GM18499 (cell line): ENCODE measurements around the gene NUP42.
"Not testable (repeated sequence)": the region's sequence is repeated elsewhere in the genome, so short reads cannot be mapped to it uniquely, and the experiment has no call there.

ENCODE experiments used
- ATAC-seq: cut with Tn5 transposase; IDR thresholded peaks from one replicate; pipeline ENCODE4 v1.9.1; 2021; ENCODE audit warnings: moderate number of reproducible peaks; ENCODE audit not compliant: insufficient read depth, unreplicated experiment

The NUP42 gene, protein sequence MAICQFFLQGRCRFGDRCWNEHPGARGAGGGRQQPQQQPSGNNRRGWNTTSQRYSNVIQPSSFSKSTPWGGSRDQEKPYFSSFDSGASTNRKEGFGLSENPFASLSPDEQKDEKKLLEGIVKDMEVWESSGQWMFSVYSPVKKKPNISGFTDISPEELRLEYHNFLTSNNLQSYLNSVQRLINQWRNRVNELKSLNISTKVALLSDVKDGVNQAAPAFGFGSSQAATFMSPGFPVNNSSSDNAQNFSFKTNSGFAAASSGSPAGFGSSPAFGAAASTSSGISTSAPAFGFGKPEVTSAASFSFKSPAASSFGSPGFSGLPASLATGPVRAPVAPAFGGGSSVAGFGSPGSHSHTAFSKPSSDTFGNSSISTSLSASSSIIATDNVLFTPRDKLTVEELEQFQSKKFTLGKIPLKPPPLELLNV

DNA sequence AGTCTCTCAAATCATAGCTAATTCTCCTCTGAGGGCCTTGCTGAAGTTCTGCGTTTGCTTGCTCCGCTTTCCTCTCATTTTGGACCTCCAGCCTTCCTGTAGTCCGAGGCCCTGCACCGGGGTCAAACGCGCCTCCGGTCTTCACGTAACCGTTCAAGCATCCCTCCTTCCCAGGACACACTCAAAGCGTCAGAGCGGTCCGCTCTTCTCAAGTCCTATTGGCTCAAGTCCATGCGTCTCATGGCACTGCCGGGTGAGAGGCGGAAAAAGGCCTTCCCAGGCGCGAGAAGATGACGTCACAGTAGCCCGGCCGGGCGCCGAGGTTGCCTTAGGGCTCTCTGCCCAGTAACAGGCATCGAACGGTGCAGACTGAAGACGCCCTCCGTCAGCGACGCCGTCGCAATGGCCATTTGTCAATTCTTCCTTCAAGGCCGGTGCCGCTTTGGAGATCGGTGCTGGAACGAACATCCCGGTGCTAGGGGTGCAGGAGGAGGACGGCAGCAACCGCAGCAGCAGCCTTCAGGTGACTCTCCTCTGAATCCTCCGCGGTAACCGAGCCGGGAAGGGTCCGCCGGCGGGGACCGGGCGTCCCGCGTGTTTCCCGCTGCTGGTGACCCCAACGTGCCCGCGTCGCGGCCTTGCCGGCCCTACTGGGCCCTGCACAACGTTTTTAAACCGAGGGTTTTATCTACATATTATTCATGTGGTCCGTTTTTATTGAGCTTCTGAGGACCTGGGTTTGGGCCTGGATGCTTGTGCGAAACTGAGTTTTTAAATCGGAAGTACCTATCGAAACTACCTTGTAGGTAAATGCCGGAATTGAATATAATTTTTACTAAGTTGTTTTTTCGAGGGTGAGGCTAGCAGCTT is at the start of gene NUP42:
TSS of gene NUP42 (plus strand) at position 365 of the 870 bp plus-strand sequence. CDS start at position 403, 38 bp downstream.
- ATAC-seq = peak; percentile 86

DNA sequence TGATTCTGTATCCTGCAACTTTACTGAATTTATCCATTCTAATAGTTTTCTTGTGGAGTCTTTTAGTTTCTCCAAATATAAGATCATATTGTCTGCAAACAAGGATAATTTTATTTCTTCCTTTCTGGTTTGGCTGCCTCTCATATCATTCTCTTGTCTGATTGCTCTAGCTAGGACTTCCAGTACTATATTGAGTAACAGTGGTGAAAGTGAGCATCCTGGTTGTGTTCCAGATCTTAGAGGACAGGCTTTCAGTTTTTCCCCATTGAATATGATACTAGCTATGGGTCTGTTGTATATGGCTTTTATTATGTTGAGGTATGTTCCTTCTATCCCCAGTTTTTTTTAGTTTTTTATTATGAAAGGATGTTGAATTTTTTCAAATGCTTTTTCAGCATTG is 48.1 kb upstream of the NUP42 start:
- ATAC-seq = no peak

DNA sequence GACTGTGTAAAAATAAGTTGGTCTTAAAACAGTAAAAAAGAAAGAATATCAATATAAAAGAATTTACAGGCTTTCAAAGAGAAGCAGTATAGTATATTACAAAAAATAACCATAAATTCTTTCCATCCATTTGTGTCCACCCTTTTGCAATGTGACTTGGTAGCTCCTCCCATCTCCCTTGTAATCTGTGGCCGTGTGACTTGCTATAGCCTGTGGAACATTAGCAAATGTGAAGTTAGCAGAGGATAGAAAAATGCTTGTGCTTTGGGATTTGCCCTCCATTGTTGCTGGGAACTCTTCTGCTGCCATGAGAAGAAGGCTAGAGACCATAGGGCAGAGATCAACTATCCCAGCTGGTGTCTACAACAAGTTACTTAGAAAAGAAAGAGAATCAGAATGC is 46.1 kb upstream of the NUP42 start:
- ATAC-seq = no peak

DNA sequence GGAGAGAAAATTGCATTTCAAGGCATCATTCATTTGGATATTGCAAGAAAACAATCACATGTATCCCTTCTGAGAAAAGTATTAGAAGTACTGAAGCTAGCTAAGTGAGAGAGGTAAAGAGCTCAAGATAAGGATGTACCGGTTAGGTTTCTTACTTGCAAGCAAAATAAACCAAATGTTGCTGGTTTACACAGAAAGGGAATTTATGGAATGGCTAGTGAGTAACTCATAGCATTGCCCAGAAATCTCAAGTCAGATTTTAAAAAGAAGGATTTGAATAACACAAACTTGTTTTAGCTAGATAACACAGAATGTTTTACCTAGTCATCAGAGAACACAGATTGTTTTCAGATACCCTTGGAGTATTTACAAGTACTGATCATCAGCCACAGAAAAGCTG is 45.6 kb upstream of the NUP42 start:
- ATAC-seq = no peak

- no peak for ATAC-seq
These were observed 24.2 kb upstream of the NUP42 start for GRCh38 chr7:23157679-23158078.

DNA sequence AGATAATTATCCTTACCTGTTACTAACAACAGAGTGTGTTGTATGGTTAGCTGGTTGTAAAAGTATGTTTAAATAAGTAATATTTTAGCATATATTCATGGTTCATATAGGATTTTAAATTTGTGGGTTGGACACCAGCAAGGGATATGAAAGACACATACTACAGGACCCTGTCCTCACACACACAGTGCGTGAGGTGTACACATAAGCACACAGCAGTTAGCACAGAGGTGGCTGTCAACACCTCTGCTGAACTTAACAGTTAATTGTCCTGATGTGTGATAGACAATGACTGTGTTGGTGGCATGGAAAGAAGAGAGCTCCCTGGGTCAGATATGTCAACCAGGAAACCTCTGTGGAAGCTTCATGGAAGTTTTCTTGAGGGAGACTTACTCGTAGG is 23.3 kb upstream of the NUP42 start:
- ATAC-seq = no peak

DNA sequence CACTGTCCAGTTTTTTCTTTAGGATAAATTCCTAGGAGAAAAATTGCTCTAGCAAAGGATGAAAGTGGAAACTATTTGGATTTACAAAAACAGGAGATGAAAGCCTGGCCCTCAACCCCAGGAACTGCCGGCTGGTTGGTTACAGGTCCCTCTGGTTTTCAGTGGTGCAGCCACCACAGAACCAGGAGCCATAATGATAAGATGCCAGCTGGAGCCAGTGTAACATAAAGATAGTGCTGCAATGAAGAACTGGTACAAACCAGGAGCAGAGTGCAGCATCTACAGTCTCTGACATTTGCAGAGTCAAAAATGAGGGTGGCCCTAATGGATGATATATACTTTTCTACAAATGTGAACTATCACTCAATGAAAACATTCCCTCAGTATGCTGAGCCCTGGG is 20.4 kb upstream of the NUP42 start:
- ATAC-seq = no peak

- ATAC-seq = no peak
These were observed 17.0 kb upstream of the NUP42 start for GRCh38 chr7:23164846-23165245.

DNA sequence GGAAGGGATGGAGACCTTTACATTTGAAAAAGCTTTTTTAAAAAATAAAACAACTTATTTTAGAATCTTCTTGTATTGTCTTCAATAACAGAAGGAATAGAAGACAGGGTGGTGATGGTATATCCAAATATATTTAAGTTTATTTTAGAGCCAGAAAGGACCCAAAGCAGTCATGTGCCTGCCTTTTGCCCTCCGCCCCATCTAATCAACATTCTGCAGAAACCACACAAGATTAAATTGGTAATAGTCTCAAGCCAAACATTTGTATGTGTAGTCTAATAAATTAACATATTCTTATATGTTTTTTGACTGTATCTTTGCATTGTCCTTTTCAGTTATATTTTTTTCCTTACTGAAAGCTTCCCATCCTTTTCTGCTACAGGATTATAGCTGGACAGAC is 16.5 kb upstream of the NUP42 start:
- no peak for ATAC-seq

GRCh38 chr7:23167691-23168090 is 14.2 kb upstream of the NUP42 start:
- ATAC-seq = no peak

DNA sequence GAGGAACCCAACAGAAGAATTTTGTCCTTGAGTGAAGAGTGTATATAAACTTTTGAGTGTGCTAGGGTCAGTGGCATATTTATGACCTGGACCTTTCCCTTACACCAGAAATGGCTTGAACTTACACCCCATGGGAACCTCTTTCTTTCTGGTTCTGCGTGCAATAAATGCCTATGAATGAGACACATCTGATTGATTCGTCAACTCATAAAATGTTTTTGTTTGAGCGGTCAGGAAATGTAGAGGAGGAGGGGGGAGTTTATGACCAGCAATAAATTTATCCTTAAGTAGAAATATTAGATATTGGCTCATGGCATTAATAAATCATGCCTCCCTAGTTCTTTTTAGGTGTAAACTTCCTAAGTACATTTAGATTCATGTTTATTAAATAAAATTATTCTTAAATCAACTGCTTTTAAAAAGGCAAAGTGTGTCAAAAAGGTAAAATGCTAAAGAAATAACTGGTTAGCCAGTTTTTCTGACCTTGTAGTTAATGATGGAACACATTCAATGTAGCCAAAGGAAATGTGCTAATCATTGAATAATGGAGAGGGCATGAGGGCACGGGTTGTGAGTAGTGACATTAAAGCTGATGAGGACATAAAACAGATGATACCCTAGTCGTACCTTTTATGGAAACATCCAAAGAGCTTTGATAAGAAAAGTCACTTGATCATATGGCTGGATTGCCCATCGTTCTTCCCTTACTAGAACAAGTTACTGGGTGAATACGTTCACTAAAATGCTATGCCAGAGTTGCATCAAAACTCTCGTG is 13.6 kb upstream of the NUP42 start:
- no peak for ATAC-seq

- no peak for ATAC-seq
These were observed 5.9 kb upstream of the NUP42 start for GRCh38 chr7:23175938-23176337.

DNA sequence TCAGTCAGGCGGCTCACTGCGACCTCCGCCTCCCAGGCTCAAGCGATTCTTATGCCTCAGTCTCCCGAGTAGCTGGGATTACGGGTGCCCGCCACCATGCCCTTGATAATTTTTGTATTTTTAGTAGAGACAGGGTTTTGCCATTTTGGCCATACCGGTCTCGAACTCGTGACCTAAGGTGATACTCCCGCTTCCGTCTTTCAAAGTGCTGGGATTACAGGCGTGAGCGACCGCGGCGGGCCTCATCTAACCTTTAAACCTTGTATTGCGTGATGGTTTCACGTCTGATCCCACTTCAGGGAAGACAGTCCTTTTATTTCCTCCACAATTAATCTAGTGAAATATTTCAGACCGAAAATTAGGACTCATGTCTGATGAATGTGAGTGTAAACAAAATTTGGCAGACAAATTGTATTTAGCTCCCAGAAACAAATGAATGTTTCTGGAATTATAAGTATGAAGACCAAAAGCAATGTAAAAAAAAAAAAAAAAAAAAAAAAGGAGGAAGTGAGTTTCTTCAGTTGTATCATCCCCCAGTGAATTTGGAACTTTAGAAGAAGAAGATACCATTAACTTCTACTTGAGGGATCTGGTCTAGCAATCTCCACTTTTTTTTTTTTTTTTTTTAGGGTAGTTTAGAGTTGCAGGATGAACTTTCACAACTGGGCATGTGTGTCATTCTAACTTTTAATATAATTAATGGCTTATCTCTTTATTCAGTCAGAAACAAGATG is 1.6 kb downstream of the NUP42 start:
- ATAC-seq = no peak

DNA sequence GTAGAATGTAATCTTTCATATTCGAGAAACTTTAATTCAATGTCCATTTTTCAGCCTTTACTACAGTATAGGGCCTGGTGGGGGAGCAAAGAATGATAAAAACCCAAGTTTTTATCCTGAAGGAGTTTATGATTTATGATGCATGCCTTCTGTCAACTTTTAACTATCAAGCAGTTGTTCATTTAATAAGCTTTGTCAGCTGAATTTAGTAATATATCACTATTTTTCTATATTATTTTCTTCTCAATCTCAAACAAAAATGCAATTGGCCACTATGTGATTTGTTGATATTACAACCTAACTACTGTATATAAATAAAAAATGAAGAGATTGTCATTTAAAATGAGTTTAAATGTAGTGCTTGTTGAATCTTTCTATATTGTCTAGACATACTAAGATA is 2.4 kb downstream of the NUP42 start:
- no peak for ATAC-seq

DNA sequence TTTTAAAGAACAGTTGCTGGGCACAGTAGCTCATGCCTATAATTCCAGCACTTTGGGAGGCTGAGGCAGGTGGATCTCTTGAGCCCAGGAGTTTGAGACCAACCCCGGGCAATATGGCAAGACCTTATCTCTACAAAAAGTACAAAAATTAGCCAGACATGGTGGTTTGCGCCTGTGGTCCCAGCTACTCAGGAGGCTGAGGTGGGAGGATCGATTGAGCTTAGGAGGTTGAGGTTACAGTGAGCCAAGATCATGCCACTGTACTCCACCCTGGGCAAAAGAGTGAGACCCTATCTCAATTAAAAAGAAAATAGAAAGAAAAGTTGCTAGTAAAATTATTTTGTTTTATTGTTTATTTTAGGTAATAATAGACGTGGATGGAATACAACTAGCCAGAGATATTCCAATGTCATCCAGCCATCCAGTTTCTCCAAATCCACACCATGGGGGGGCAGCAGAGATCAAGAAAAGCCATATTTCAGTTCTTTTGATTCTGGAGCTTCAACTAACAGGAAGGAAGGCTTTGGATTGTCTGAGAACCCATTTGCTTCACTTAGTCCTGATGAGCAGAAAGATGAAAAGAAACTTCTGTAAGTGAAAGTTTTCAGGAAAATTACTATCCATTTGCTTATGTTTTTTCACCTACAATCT is 3.0 kb downstream of the NUP42 start:
- no peak for ATAC-seq

DNA sequence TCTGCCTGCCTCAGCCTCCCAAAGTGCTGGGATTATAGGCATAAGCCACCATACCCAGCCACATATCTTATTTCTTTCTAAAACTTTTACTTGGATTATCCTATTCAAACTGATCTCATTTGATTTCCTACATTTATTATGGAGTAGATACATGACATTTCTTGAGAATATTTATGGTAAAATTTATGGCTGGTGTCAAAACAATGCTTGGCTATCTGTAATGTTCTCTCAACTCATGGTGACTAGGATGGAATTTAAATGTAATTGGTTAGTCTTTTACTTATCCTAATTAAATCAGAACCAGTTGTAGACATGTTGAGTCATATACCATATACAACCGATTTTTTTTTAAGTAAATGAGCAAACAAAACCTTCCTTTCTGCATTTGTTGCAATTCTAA is 4.1 kb downstream of the NUP42 start:
- ATAC-seq = no peak

DNA sequence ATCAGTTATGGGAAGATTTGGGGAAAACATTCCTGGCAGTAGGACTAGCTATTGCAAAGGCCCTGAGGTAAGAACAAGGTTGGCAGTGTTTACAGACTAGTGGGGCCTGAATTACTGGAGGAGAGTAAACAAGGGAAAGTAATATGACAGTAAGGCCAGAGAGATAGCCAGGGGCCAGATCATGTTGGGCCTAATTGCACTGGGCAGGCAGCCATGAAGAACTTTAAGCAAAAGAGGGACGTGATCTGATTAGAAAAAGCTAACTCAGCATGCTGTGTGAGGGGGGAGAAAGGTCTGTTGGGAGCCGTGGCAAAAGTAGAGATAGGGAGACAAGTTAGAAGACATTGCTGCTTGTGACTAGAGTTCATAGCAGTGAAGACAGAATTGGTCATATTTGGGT is 9.2 kb downstream of the NUP42 start:
- no peak for ATAC-seq

DNA sequence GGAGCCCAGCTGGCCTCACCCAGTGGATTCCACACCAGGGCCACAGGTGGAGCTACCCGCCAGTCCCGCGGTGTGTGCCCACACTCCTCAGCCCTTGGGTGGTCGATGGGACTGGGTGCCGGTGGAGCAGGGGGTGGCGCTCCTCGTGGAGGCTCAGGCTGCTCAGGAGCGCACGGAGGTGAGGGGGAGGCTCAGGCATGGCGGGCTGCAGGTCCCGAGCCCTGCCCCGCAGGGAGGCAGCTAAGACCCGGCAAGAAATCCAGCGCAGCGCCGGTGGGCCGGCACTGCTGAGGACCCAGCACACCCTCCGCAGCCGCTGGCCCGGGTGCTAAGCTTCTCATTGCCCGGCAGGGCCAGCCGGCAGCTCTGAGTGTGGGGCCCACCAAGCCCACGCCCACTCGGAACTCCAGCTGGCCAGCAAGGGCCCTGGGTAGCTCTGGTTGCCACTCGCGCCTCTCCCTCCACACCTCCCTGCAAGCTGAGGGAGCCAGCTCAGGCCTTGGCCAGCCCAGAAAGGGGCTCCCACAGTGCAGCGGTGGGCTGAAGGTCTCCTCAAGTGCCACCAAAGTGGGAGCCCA is 11.9 kb downstream of the NUP42 start:
- ATAC-seq = not testable (repeated sequence)

GRCh38 chr7:23196306-23196705 is 14.5 kb downstream of the NUP42 start:
- ATAC-seq = no peak
